ENCODE data around the gene EZH2. TPM values are rescaled to one million over a fixed set of nuclear protein-coding genes. Genes with fewer than 3 reads are reported as not detected.

Gene EZH2
- total RNA-seq, 1 experiment from 2014 or later = 35.4 TPM

- Mint-ChIP-seq H3K27ac (no peak overlapping the region), H3K9me3 (no peaks in the 10 kb centered on the region), H3K27me3 (ENCODE audit: low read depth) (no peaks in the 10 kb centered on the region), H3K4me3 (no peak overlapping the region), H3K36me3 (no peaks in the 10 kb centered on the region), H3K4me1 (peaks cover 28% of the 10 kb centered on the region)
- ChIA-PET CTCF (interaction anchor here (1.1 kb wide), 1 partner anchor 8 kb away, joined by 4 read pairs; no protein-coding TSS in a partner anchor), POLR2A (no interaction called here)
- TF ChIP-seq ZNF121 (CRISPR knock-in tag; IDR thresholded peaks at IDR 0.05) (no peak), EMX1 (CRISPR knock-in tag; IDR thresholded peaks at IDR 0.05) (no peak), IRF2 (CRISPR knock-in tag; IDR thresholded peaks at IDR 0.05; ENCODE audit: borderline replicate concordance, low read depth) (no peak), TCF7 (CRISPR knock-in tag; IDR thresholded peaks at IDR 0.05; ENCODE audit: low read depth) (no peak), GTF2I (CRISPR knock-in tag; conservative IDR thresholded peaks at IDR 0.05) (no peak), TP53 (CRISPR knock-in tag; IDR thresholded peaks at IDR 0.05) (no peak), SMAD3 (CRISPR knock-in tag; IDR thresholded peaks at IDR 0.05; ENCODE audit: borderline replicate concordance) (no peak), ATF6 (CRISPR knock-in tag; IDR thresholded peaks at IDR 0.05) (no peak), ZBTB21 (CRISPR knock-in tag; IDR thresholded peaks at IDR 0.05; ENCODE audit: borderline replicate concordance) (no peak), GRHL2 (CRISPR knock-in tag; IDR thresholded peaks at IDR 0.05; ENCODE audit: insufficient replicate concordance, severe bottlenecking) (no peak), CREM (CRISPR knock-in tag; IDR thresholded peaks at IDR 0.05) (no peak), SOX15 (CRISPR knock-in tag; IDR thresholded peaks at IDR 0.05) (no peak)
- TF ChIP-seq, protein P1, sequence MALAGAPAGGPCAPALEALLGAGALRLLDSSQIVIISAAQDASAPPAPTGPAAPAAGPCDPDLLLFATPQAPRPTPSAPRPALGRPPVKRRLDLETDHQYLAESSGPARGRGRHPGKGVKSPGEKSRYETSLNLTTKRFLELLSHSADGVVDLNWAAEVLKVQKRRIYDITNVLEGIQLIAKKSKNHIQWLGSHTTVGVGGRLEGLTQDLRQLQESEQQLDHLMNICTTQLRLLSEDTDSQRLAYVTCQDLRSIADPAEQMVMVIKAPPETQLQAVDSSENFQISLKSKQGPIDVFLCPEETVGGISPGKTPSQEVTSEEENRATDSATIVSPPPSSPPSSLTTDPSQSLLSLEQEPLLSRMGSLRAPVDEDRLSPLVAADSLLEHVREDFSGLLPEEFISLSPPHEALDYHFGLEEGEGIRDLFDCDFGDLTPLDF (CRISPR knock-in tag; IDR thresholded peaks at IDR 0.05) = no peak
- TF ChIP-seq, protein P2, sequence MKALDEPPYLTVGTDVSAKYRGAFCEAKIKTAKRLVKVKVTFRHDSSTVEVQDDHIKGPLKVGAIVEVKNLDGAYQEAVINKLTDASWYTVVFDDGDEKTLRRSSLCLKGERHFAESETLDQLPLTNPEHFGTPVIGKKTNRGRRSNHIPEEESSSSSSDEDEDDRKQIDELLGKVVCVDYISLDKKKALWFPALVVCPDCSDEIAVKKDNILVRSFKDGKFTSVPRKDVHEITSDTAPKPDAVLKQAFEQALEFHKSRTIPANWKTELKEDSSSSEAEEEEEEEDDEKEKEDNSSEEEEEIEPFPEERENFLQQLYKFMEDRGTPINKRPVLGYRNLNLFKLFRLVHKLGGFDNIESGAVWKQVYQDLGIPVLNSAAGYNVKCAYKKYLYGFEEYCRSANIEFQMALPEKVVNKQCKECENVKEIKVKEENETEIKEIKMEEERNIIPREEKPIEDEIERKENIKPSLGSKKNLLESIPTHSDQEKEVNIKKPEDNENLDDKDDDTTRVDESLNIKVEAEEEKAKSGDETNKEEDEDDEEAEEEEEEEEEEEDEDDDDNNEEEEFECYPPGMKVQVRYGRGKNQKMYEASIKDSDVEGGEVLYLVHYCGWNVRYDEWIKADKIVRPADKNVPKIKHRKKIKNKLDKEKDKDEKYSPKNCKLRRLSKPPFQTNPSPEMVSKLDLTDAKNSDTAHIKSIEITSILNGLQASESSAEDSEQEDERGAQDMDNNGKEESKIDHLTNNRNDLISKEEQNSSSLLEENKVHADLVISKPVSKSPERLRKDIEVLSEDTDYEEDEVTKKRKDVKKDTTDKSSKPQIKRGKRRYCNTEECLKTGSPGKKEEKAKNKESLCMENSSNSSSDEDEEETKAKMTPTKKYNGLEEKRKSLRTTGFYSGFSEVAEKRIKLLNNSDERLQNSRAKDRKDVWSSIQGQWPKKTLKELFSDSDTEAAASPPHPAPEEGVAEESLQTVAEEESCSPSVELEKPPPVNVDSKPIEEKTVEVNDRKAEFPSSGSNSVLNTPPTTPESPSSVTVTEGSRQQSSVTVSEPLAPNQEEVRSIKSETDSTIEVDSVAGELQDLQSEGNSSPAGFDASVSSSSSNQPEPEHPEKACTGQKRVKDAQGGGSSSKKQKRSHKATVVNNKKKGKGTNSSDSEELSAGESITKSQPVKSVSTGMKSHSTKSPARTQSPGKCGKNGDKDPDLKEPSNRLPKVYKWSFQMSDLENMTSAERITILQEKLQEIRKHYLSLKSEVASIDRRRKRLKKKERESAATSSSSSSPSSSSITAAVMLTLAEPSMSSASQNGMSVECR (CRISPR knock-in tag; IDR thresholded peaks at IDR 0.05; ENCODE audit: borderline replicate concordance) = no peak
- DNase-seq (ENCODE audit: low spot score) = no peak
- ATAC-seq = no peak
These were observed 28.1 kb upstream of the EZH2 start for GRCh38 chr7:148912151-148912550.

DNA sequence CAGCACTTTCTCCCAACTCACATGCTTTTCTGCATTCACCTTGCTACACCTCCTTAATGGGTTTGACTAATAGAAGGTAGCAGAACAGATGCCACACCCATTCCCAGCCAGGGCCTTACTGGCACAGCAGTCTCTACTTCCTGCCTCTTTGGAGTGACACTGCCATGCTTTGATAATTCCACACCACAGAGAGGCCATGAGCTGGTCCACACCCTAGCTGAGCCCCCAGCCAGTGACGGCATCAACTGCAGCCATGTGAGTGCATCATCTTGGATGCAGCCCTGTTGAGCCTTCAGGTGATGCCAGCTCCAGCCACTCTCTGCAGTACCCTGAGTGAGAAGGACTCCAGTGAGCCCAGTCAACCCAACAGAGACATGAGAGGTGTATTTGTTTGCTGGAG lies 27.5 kb upstream of the EZH2 start:
- DNase-seq (ENCODE audit: low spot score) (no peak), ATAC-seq (no peak)
- H3K4me1 Mint-ChIP-seq = peaks cover 28% of the 10 kb centered on the region
- no peaks in the 10 kb centered on the region for H3K9me3 Mint-ChIP-seq
- no peaks in the 10 kb centered on the region; the same call in 1 of the 2 replicates for H3K27me3 Mint-ChIP-seq (ENCODE audit: low read depth)
- no peak overlapping the region for H3K27ac Mint-ChIP-seq
- no peaks in the 10 kb centered on the region for H3K36me3 Mint-ChIP-seq
- ChIA-PET POLR2A (no interaction called here), CTCF (interaction anchor here (0.6 to 1.1 kb wide), 3 partner anchors 9 to 30 kb away, joined by 3 to 4 read pairs (median 3); no protein-coding TSS in a partner anchor)
- H3K4me3 Mint-ChIP-seq = no peak overlapping the region
- TF ChIP-seq, protein P3, sequence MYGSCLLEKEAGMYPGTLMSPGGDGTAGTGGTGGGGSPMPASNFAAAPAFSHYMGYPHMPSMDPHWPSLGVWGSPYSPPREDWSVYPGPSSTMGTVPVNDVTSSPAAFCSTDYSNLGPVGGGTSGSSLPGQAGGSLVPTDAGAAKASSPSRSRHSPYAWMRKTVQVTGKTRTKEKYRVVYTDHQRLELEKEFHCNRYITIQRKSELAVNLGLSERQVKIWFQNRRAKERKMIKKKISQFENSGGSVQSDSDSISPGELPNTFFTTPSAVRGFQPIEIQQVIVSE (CRISPR knock-in tag; IDR thresholded peaks at IDR 0.05; ENCODE audit: borderline replicate concordance) = no peak
- no peak for TF ChIP-seq NFYB (CRISPR knock-in tag; conservative IDR thresholded peaks at IDR 0.05; ENCODE audit: low read depth)
- no peak for TF ChIP-seq RELA (CRISPR knock-in tag; IDR thresholded peaks at IDR 0.05; ENCODE audit: borderline replicate concordance)
- TF ChIP-seq, protein P4, sequence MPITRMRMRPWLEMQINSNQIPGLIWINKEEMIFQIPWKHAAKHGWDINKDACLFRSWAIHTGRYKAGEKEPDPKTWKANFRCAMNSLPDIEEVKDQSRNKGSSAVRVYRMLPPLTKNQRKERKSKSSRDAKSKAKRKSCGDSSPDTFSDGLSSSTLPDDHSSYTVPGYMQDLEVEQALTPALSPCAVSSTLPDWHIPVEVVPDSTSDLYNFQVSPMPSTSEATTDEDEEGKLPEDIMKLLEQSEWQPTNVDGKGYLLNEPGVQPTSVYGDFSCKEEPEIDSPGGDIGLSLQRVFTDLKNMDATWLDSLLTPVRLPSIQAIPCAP (CRISPR knock-in tag; IDR thresholded peaks at IDR 0.05) = no peak
- TF ChIP-seq, protein P5, sequence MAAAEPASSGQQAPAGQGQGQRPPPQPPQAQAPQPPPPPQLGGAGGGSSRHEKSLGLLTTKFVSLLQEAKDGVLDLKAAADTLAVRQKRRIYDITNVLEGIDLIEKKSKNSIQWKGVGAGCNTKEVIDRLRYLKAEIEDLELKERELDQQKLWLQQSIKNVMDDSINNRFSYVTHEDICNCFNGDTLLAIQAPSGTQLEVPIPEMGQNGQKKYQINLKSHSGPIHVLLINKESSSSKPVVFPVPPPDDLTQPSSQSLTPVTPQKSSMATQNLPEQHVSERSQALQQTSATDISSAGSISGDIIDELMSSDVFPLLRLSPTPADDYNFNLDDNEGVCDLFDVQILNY (CRISPR knock-in tag; IDR thresholded peaks at IDR 0.05) = no peak
- no peak for TF ChIP-seq KAT7 (CRISPR knock-in tag; IDR thresholded peaks at IDR 0.05; ENCODE audit: borderline replicate concordance)
- TF ChIP-seq, protein P6, sequence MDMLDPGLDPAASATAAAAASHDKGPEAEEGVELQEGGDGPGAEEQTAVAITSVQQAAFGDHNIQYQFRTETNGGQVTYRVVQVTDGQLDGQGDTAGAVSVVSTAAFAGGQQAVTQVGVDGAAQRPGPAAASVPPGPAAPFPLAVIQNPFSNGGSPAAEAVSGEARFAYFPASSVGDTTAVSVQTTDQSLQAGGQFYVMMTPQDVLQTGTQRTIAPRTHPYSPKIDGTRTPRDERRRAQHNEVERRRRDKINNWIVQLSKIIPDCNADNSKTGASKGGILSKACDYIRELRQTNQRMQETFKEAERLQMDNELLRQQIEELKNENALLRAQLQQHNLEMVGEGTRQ (CRISPR knock-in tag; IDR thresholded peaks at IDR 0.05) = no peak
- TF ChIP-seq, protein P7, sequence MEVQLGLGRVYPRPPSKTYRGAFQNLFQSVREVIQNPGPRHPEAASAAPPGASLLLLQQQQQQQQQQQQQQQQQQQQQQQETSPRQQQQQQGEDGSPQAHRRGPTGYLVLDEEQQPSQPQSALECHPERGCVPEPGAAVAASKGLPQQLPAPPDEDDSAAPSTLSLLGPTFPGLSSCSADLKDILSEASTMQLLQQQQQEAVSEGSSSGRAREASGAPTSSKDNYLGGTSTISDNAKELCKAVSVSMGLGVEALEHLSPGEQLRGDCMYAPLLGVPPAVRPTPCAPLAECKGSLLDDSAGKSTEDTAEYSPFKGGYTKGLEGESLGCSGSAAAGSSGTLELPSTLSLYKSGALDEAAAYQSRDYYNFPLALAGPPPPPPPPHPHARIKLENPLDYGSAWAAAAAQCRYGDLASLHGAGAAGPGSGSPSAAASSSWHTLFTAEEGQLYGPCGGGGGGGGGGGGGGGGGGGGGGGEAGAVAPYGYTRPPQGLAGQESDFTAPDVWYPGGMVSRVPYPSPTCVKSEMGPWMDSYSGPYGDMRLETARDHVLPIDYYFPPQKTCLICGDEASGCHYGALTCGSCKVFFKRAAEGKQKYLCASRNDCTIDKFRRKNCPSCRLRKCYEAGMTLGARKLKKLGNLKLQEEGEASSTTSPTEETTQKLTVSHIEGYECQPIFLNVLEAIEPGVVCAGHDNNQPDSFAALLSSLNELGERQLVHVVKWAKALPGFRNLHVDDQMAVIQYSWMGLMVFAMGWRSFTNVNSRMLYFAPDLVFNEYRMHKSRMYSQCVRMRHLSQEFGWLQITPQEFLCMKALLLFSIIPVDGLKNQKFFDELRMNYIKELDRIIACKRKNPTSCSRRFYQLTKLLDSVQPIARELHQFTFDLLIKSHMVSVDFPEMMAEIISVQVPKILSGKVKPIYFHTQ (CRISPR knock-in tag; IDR thresholded peaks at IDR 0.05) = no peak
- no peak for TF ChIP-seq OVOL2 (CRISPR knock-in tag; IDR thresholded peaks at IDR 0.05; ENCODE audit: borderline replicate concordance)
